ENCODE data around the gene CACNA1C.

DNA sequence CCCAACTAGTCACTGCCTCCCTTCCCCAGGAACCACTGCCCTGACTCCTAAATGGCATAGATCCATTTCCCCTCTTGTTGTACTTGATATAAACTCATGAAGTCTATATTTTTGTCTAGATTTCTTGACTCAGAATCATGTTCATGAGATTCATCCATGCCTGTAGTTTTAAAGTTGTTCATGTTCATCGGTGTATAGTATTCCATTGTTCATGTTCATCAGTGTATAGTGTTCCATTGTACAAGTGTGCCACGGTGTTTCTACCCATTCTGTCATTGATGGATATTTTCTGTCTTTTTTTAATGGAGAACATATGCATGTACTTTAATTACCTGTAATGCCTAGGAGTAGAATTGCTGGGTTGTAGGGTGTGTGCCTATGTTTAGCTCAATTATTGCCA is 261.7 kb downstream of the CACNA1C start:
- TF ChIP-seq, protein P1, sequence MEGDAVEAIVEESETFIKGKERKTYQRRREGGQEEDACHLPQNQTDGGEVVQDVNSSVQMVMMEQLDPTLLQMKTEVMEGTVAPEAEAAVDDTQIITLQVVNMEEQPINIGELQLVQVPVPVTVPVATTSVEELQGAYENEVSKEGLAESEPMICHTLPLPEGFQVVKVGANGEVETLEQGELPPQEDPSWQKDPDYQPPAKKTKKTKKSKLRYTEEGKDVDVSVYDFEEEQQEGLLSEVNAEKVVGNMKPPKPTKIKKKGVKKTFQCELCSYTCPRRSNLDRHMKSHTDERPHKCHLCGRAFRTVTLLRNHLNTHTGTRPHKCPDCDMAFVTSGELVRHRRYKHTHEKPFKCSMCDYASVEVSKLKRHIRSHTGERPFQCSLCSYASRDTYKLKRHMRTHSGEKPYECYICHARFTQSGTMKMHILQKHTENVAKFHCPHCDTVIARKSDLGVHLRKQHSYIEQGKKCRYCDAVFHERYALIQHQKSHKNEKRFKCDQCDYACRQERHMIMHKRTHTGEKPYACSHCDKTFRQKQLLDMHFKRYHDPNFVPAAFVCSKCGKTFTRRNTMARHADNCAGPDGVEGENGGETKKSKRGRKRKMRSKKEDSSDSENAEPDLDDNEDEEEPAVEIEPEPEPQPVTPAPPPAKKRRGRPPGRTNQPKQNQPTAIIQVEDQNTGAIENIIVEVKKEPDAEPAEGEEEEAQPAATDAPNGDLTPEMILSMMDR (conservative IDR thresholded peaks at IDR 0.05; ENCODE audit: low read depth, low read length) = no peak
- no peak for TF ChIP-seq EZH2 (IDR thresholded peaks at IDR 0.05; ENCODE audit: borderline replicate concordance, low read depth, low read length, poor library complexity, severe bottlenecking)

Measured in A673 (cell line).